Liver (tissue), 9 donors: ENCODE measurements around the gene HHAT. TPM values are rescaled to one million over a fixed set of nuclear protein-coding genes. Genes with fewer than 3 reads are reported as not detected.

Source experiments
- DNase-seq: peaks from one replicate; pipeline ENCODE4 v3.0.0-alpha.2; 2017; ENCODE audit warnings: low spot score
- H3K27ac ChIP-seq, 2 donors: one replicate each; pipeline ENCODE4 v1.7.0; 2013; ENCODE audit warnings: inconsistent platforms in 2 of 2, low read length in 2 of 2, control low read depth in 1 of 2, low read depth in 1 of 2, mild to moderate bottlenecking in 1 of 2
- H3K27me3 ChIP-seq, 4 donors: one replicate each; pipeline versions ENCODE4 v1.6.1 to v1.7.0; 2013; ENCODE audit warnings: low read length in 3 of 4, inconsistent platforms in 1 of 4, mild to moderate bottlenecking in 1 of 4, moderate library complexity in 1 of 4; ENCODE audit not compliant: control insufficient read depth in 4 of 4, insufficient read depth in 4 of 4
- H3K36me3 ChIP-seq, 4 donors: one replicate each; pipeline versions ENCODE4 v1.6.1 to v1.7.0; 2013; ENCODE audit warnings: low read length in 3 of 4, mild to moderate bottlenecking in 3 of 4, low read depth in 1 of 4, moderate library complexity in 1 of 4; ENCODE audit not compliant: control insufficient read depth in 4 of 4, insufficient read depth in 3 of 4
- H3K4me1 ChIP-seq, 4 donors: one replicate each; pipeline versions ENCODE4 v1.6.1 to v1.7.0; 2013; ENCODE audit warnings: low read length in 3 of 4, mild to moderate bottlenecking in 3 of 4, moderate library complexity in 1 of 4; ENCODE audit not compliant: control insufficient read depth in 4 of 4, insufficient read depth in 4 of 4
- H3K4me3 ChIP-seq, 3 donors: one replicate each; pipeline versions ENCODE4 v1.6.1 to v1.7.0; 2013; ENCODE audit warnings: low read length in 3 of 3, control low read depth in 1 of 3, low read depth in 1 of 3, mild to moderate bottlenecking in 1 of 3
- H3K9ac ChIP-seq, 2 donors: one replicate each; pipeline ENCODE4 v1.7.0; 2013; ENCODE audit warnings: low read length in 2 of 2, mild to moderate bottlenecking in 2 of 2, moderate library complexity in 2 of 2, control low read depth in 1 of 2, low read depth in 1 of 2
- H3K9me3 ChIP-seq, 4 donors: one replicate each; pipeline versions ENCODE4 v1.6.1 to v1.7.0; 2013; ENCODE audit warnings: low read length in 3 of 4; ENCODE audit not compliant: control insufficient read depth in 4 of 4
- ATF3 ChIP-seq: IDR thresholded peaks from 2 replicates; pipeline ENCODE4 v1.6.1; 2016; ENCODE audit warnings: antibody characterized with exemption
- CTCF ChIP-seq: fragments of 150-350 bp; IDR thresholded peaks from 2 replicates; pipeline ENCODE4 v1.5.1; 2017; ENCODE audit warnings: improper control_type of control experiment, low read depth, low read length; ENCODE audit not compliant: missing input control
- EGR1 ChIP-seq, 2 donors: IDR thresholded peaks; 2 replicates each; pipeline ENCODE4 v1.6.1; 2016 to 2018; ENCODE audit warnings: antibody characterized with exemption in 2 of 2, low read depth in 2 of 2
- FOXA1 ChIP-seq: IDR thresholded peaks from 2 replicates; pipeline ENCODE4 v1.6.1; 2016; ENCODE audit warnings: antibody characterized with exemption
- FOXA2 ChIP-seq: IDR thresholded peaks from 2 replicates; pipeline ENCODE4 v1.6.1; 2016; ENCODE audit warnings: antibody characterized with exemption
- GABPA ChIP-seq, 2 donors: IDR thresholded peaks in 1 of 2; conservative IDR thresholded peaks in 1 of 2; 2 replicates each; pipeline ENCODE4 v1.6.1; 2016; ENCODE audit warnings: antibody characterized with exemption in 2 of 2, mild to moderate bottlenecking in 1 of 2, moderate library complexity in 1 of 2
- HNF4A ChIP-seq, 2 donors: conservative IDR thresholded peaks; 2 replicates each; pipeline ENCODE4 v1.6.1; 2016; ENCODE audit warnings: antibody characterized with exemption in 2 of 2, mild to moderate bottlenecking in 2 of 2
- HNF4G ChIP-seq: IDR thresholded peaks from 2 replicates; pipeline ENCODE4 v1.6.1; 2016; ENCODE audit warnings: antibody characterized with exemption
- JUND ChIP-seq, 2 donors: IDR thresholded peaks; 2 replicates each; pipeline ENCODE4 v1.6.1; 2016; ENCODE audit warnings: antibody characterized with exemption in 2 of 2
- MAX ChIP-seq: IDR thresholded peaks from 2 replicates; pipeline ENCODE4 v1.6.1; 2016; ENCODE audit warnings: antibody characterized with exemption
- NR2F2 ChIP-seq: IDR thresholded peaks from 2 replicates; pipeline ENCODE4 v1.6.1; 2016; ENCODE audit warnings: antibody characterized with exemption
- RAD21 ChIP-seq, 2 donors: IDR thresholded peaks; 2 replicates each; pipeline ENCODE4 v1.6.1; 2016; ENCODE audit warnings: antibody characterized with exemption in 2 of 2, mild to moderate bottlenecking in 2 of 2
- REST ChIP-seq: IDR thresholded peaks from 2 replicates; pipeline ENCODE4 v1.6.1; 2016; ENCODE audit warnings: antibody characterized with exemption, mild to moderate bottlenecking
- RXRA ChIP-seq, 2 donors: IDR thresholded peaks; 2 replicates each; pipeline ENCODE4 v1.6.1; 2017 to 2018; ENCODE audit warnings: antibody characterized with exemption in 2 of 2, mild to moderate bottlenecking in 1 of 2
- SP1 ChIP-seq: IDR thresholded peaks from 2 replicates; pipeline ENCODE4 v1.6.1; 2018; ENCODE audit warnings: antibody characterized with exemption, mild to moderate bottlenecking
- TAF1 ChIP-seq: conservative IDR thresholded peaks from 2 replicates; pipeline ENCODE4 v1.6.1; 2016; ENCODE audit warnings: antibody characterized with exemption, mild to moderate bottlenecking
- YY1 ChIP-seq: IDR thresholded peaks from 2 replicates; pipeline ENCODE4 v1.6.1; 2016; ENCODE audit warnings: antibody characterized with exemption, mild to moderate bottlenecking
- ZBTB33 ChIP-seq: IDR thresholded peaks from 2 replicates; pipeline ENCODE4 v1.6.1; 2016; ENCODE audit warnings: antibody characterized with exemption
- WGBS: extraction: QIAGEN DNeasy Blood & Tissue Kit; methylation state at CpG from one replicate; pipeline ENCODE4 v1.1.7; 2013; 5-methylcytosine and 5-hydroxymethylcytosine counted together
- polyA plus RNA-seq, 2 donors: library from polyadenylated mRNA; stranded (reverse) in 1 of 2; unstranded in 1 of 2; fragments of 200-250 nt in 1 of 2; fragments of >200 nt in 1 of 2; fragmentation: Nextera tagmentation in 1 of 2; extraction: Ambion mirVana in 1 of 2; gene quantifications; one replicate each; pipeline versions ENCODE4 v1.2.1 to v1.2.3, GENCODE V29; 2013 to 2015
- total RNA-seq, 2 donors: library from RNA; depleted of rRNA; stranded (reverse); fragments of >200 nt; gene quantifications; one replicate each; pipeline ENCODE4 v1.2.3, GENCODE V29; 2014
- donor health status: healthy.
- donor health status: healthy.
- donor health status: healthy.
- donor health status: healthy.
- donor health status: healthy.

HHAT gene
- total and polyA plus RNA-seq, 4 donors: 1.3 to 2.2 (median 1.6) TPM

GRCh38 chr1:210445931-210446330 lies 117.2 kb downstream of the HHAT start:
- Histone ChIP-seq H3K4me3 (no peak overlapping the region), H3K27me3 (no peaks in the 10 kb centered on the region), H3K36me3 (no peaks in the 10 kb centered on the region), H3K9me3 (no peaks in the 10 kb centered on the region), H3K9ac (no peak overlapping the region), H3K4me1 (peaks cover 0 to 10% (median 1%) of the 10 kb centered on the region in 4 donors), H3K27ac (no peak overlapping the region)
- no peak for TF ChIP-seq JUND (IDR thresholded peaks at IDR 0.05)
- no peak for TF ChIP-seq YY1
- TF ChIP-seq FOXA2: no peak
- TF ChIP-seq FOXA1: no peak
- no peak for TF ChIP-seq EGR1 (IDR thresholded peaks at IDR 0.05; ENCODE audit: low read depth in 2 of 2)
- TF ChIP-seq ZBTB33: no peak
- no peak for TF ChIP-seq NR2F2
- whole genome bisulfite sequencing: 89% methylated on average over 7 of the region's 7 CpGs
- DNase-seq: no peak

- no peak overlapping the region for H3K4me3 ChIP-seq
- DNase-seq: no peak
- no peak overlapping the region for H3K27ac ChIP-seq
- H3K27me3 ChIP-seq: no peaks in the 10 kb centered on the region
- 75% methylated on average over 9 of the region's 9 CpGs for WGBS
- no peaks in the 10 kb centered on the region for H3K36me3 ChIP-seq
- no peaks in the 10 kb centered on the region for H3K9me3 ChIP-seq
- H3K4me1 ChIP-seq: peaks cover 0 to 10% (median 1%) of the 10 kb centered on the region in 4 donors
- TF ChIP-seq RAD21 (IDR thresholded peaks at IDR 0.05) (no peak), RXRA (IDR thresholded peaks at IDR 0.05) (no peak), ZBTB33 (no peak), SP1 (no peak), YY1 (no peak), ATF3 (no peak), FOXA2 (no peak), NR2F2 (no peak), JUND (IDR thresholded peaks at IDR 0.05) (no peak), HNF4A (conservative IDR thresholded peaks at IDR 0.05) (no peak), HNF4G (no peak), FOXA1 (no peak), REST (no peak), CTCF (no peak), GABPA (IDR thresholded peaks at IDR 0.05 in 1 of 2, conservative IDR thresholded peaks at IDR 0.05 in 1 of 2) (no peak), MAX (no peak), TAF1 (no peak), EGR1 (IDR thresholded peaks at IDR 0.05; ENCODE audit: low read depth in 2 of 2) (no peak)
- no peak overlapping the region for H3K9ac ChIP-seq
These were observed 117.8 kb downstream of the HHAT start for GRCh38 chr1:210446479-210446878.
